Esophagus (tissue), 2 donors: ENCODE data around the gene LTBR. TPM values are rescaled to one million over a fixed set of nuclear protein-coding genes. Genes with fewer than 3 reads are reported as not detected.

Experiments
- H3K27ac ChIP-seq, 2 donors: one replicate each; pipeline ENCODE4 v1.5.1; 2013; ENCODE audit warnings: low read depth in 2 of 2, mild to moderate bottlenecking in 2 of 2, inconsistent platforms in 1 of 2, low read length in 1 of 2, moderate library complexity in 1 of 2
- H3K27me3 ChIP-seq, 2 donors: one replicate each; pipeline ENCODE4 v1.6.1; 2013; ENCODE audit warnings: low read length in 2 of 2, control low read depth in 1 of 2, mild to moderate bottlenecking in 1 of 2; ENCODE audit not compliant: insufficient read depth in 2 of 2, control insufficient read depth in 1 of 2
- H3K36me3 ChIP-seq, 2 donors: one replicate each; pipeline ENCODE4 v1.6.1; 2013; ENCODE audit warnings: low read length in 1 of 2; ENCODE audit not compliant: control insufficient read depth in 2 of 2, insufficient read depth in 2 of 2
- H3K4me1 ChIP-seq, 2 donors: one replicate each; pipeline ENCODE4 v1.6.1; 2013; ENCODE audit warnings: low read length in 1 of 2; ENCODE audit not compliant: control insufficient read depth in 2 of 2, insufficient read depth in 2 of 2
- H3K4me3 ChIP-seq, 2 donors: one replicate each; pipeline ENCODE4 v1.5.1; 2013; ENCODE audit warnings: low read length in 2 of 2, mild to moderate bottlenecking in 2 of 2, low read depth in 1 of 2, moderate library complexity in 1 of 2
- H3K9me3 ChIP-seq, 2 donors: one replicate each; pipeline ENCODE4 v1.6.1; 2013; ENCODE audit warnings: mild to moderate bottlenecking in 2 of 2, low read depth in 1 of 2, low read length in 1 of 2, moderate library complexity in 1 of 2; ENCODE audit not compliant: control insufficient read depth in 2 of 2, insufficient read depth in 1 of 2
- WGBS, 2 donors: extraction: QIAGEN DNeasy Blood & Tissue Kit; methylation state at CpG; one replicate each; pipeline ENCODE4 v1.1.7; 2013; 5-methylcytosine and 5-hydroxymethylcytosine counted together
- polyA plus RNA-seq, 2 donors: library from polyadenylated mRNA; stranded (reverse); fragments of 200-250 nt; gene quantifications; one replicate each; pipeline ENCODE4 v1.2.3, GENCODE V29; 2013
- donor health status: healthy with polysubstance abuse.
- donor health status: Bipolar disorder and iron deficiency.

The LTBR gene
- polyA plus RNA-seq, 2 donors: 81.3 to 97.9 TPM

DNA sequence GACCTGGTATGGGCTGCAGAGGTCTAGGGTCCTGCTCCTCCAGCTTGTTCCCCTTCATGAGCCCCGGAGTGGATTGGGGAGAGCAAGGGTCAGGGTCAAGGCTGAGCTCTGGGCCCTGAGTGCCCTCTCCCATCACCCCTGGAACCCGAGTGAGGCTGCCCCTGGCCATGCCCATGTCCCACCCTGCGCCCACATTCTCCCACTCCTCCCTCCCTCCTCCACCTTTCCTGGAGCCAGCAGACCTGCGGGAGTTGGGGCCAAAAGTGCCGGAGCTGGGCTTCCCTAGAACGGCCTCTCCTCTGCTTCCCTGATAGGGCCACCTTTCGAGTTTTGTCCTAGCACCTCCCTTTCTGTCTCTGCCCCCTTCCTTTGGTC lies 9.2 kb upstream of the LTBR start:
- Histone ChIP-seq H3K36me3 (no peaks in the 10 kb centered on the region), H3K9me3 (no peaks in the 10 kb centered on the region), H3K27me3 (no peaks in the 10 kb centered on the region), H3K4me1 (peaks cover 8 to 36% of the 10 kb centered on the region in 2 donors), H3K27ac (peak overlapping the region; percentile 95 to 98), H3K4me3 (peak overlapping the region; percentile 64 to 73)
- 51 to 64% methylated on average over 7 of the region's 7 CpGs for whole genome bisulfite sequencing, 2 donors

GRCh38 chr12:6375269-6376078 lies 8.5 kb upstream of the LTBR start, which contains the start of gene SCNN1A:
SCNN1A (minus strand) TSS chr12:6375563; CDS start chr12:6374783, 780 bp downstream.
- H3K27ac ChIP-seq: peak within 1 kb of the TSS; percentile 95 to 98
- WGBS, 2 donors: 57 to 72% methylated on average over 15 of the region's 15 CpGs
- no peaks in the 10 kb centered on the region for H3K27me3 ChIP-seq
- H3K4me1 ChIP-seq: peaks cover 8 to 31% of the 10 kb centered on the region in 2 donors
- peak within 1 kb of the TSS; percentile 64 to 73 for H3K4me3 ChIP-seq
- H3K36me3 ChIP-seq: no peaks in the 10 kb centered on the region
- H3K9me3 ChIP-seq: no peaks in the 10 kb centered on the region

DNA sequence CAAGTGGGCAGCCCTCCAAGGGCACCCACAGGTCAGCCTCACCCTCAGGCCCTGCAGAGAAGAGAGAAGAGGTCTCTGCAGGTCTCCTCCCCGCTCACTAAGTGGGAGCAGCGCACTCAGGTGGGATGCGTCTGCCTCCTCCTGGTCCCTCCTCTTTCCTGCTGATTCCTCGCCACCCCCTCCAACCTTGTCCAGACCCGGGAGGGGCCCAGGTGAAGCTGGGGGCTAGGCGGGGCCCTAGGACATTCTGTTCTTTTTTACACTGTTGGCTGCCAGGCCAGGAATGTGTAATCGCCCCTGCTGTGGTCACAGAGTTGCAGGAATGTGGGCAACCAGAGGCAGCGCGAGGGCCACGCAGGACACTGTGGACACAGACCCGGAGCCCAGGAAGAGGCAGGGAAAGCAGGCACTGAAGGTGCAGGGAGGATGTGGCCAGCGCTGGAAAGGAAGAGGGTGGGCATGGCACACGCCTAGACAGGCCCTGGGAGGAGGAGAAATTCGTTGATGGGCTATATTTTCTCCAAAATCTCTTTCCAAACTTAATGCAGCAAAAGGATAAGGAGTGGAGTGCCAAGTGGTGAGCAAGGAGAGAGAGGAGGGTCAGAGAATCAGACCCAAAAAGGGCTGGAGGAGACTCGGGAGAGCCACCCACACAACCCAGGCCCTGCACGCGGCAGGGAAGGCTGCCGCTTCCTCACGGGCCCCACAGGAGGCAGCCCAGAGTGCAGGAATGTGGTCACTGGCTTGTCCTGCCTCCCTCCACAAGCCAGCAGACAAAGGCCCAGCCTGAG lies 7.7 kb upstream of the LTBR start:
- Histone ChIP-seq H3K27me3 (no peaks in the 10 kb centered on the region), H3K27ac (peak overlapping the region; percentile 95 to 98), H3K36me3 (no peaks in the 10 kb centered on the region), H3K4me3 (peak overlapping the region; percentile 64 to 73), H3K4me1 (peaks cover 8 to 28% of the 10 kb centered on the region in 2 donors), H3K9me3 (no peaks in the 10 kb centered on the region)
- 31 to 42% methylated on average over 19 of the region's 19 CpGs for WGBS, 2 donors

DNA sequence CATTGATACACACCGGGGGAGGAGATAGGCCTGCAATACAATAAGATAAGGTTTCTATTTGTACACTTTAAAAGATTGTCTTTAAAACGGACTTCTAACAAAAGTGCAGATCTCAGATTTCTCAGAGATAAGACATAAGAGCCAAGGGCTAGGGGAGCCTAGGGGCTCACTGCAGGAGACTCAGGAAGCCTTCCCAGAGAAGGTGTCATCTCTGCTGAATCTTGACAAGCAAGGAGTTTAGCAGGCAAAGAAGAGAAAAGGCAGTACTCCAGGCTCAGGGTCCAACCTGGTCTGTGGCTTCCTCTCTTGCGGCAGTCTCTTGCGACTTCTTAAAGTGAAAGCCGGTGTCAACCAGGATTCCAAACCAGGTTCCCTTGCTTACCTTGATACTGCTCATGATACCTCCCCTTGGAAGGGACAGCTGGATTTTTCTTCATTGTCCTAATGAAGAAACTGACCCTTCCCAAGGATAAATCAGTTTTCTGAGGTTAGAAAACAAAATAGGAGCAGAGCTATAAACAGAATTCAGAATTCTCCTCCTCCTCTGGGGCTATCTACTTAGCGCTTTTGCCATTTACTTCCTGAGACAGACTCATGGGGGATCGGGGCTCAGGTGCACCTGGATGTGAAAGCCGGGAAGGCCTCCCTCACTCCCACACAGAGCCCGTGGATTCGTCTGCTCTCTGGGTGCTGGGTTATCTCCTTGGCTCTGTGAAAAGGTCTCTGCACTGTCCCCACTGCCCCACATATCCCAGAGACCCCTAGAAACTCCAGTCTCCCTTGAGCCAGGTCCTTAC lies 6.9 kb upstream of the LTBR start:
- H3K4me1 ChIP-seq: peaks cover 8 to 28% of the 10 kb centered on the region in 2 donors
- H3K36me3 ChIP-seq: no peaks in the 10 kb centered on the region
- H3K27me3 ChIP-seq: no peaks in the 10 kb centered on the region
- H3K9me3 ChIP-seq: no peaks in the 10 kb centered on the region
- H3K27ac ChIP-seq: peak overlapping the region; percentile 95 to 98
- peak overlapping the region; percentile 16 to 73 for H3K4me3 ChIP-seq
- 41 to 52% methylated on average over 10 of the region's 10 CpGs for WGBS, 2 donors

DNA sequence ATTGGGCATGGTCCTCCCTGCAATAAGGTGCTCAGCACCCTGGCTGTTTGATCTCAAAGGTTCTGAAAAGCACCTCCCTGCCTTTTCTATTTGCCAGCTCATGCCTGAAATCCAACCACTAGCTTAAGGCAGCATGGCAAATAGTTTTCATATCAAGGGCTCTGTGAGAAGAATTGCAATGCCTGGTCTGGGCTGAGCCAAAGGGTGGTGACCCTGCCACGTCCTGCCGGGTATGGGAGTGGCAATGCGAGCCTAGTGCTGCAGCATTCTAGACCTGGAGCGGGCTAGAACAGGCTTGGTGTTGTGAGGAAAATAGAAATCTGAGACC lies 6.3 kb upstream of the LTBR start:
- Histone ChIP-seq H3K36me3 (no peaks in the 10 kb centered on the region), H3K27me3 (no peaks in the 10 kb centered on the region), H3K4me3 (peak overlapping the region in 1 of 2 donors; percentile 73), H3K9me3 (no peaks in the 10 kb centered on the region), H3K27ac (peak overlapping the region; percentile 95 to 98), H3K4me1 (peaks cover 8 to 29% of the 10 kb centered on the region in 2 donors)
- whole genome bisulfite sequencing, 2 donors: 42 to 51% methylated on average over 4 of the region's 4 CpGs

DNA sequence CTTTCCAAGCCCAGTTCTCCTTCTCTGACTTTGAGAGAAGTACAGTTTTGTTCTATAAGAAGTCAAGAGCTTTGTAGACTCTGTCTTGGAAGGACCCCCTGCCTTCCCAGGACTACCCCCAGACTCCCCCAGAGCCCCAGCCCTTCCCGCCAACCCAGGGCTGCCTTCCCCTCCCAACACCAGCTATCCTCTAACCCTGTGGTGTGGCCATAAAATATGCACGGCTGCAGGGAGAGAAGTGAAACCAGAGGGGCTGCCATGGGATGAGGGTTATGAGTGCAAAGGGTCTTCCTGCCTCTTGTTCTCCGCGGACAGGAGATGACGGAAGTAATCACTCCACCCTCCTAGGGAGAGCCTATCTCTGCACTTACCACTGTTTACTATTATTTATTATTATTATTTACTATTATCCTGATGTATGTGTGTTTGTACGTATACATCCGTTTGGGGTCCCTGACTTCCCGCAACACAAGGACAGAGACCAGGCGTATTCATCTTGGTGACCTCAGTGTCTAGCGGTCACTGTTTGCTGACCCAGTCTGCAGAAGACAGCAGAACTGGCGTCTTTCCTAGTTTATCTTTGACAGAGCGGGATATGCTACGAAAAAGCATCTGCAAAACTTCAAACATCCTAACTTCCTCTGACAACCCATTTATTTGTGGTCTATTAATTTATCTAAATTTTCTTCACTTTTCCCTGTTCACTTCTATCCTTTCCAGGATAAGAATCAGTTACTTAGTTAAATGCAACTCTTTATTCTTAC lies 5.1 kb upstream of the LTBR start:
- WGBS, 2 donors: 75 to 76% methylated on average over 13 of the region's 13 CpGs
- Histone ChIP-seq H3K9me3 (no peaks in the 10 kb centered on the region), H3K27ac (peak overlapping the region; percentile 67 to 78), H3K27me3 (no peaks in the 10 kb centered on the region), H3K4me3 (no peak overlapping the region), H3K4me1 (peaks cover 11 to 37% of the 10 kb centered on the region in 2 donors), H3K36me3 (no peaks in the 10 kb centered on the region)

DNA sequence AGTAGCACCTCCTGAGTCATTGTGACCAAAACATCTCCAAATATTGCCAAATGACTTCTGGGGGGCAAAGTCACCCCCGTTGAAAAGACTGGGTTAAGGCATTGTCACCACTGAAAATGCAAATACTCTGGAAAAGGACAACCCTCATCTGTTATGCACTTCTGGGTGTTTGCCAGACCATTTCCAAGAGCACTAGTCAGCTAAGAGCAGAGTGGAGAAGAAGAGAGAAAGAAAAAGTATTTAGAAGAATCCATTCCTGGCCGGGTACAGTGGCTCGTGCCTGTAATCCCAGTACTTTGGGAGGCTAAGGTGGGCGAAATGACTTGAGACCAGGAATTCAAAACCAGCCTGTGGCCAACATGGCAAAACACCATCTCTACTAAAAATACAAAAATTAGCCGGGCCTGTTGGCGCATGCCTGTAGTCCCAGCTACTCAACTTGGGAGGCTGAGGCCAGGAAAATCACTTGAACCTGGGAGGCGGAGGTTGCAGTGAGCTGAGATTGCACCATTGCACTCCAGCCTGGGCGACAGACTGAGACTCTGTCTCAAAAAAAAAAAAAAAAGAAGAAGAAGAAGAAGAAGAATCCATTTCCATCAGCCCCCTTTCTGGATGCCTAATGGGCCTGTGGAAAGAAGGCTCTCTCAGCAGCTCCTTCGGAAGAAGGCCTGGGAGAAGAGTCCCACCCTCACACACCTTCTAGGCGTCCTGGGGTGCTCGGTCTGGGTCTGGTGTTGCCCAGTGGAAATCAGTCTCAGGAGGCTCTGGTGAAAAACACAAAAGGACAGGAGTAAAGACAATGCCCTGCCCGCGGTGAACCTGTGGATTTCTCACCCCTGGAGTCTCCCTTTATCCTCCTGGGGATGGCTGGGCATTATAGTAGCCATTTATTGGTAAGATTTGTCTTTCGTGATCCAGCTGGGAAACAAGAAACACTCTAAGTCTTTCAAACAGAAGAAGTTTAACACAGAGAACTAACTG lies 3.5 kb upstream of the LTBR start:
- Histone ChIP-seq H3K4me1 (peaks cover 16 to 44% of the 10 kb centered on the region in 2 donors), H3K27ac (peak overlapping the region in 1 of 2 donors; percentile 50)
- 66 to 74% methylated on average over 14 of the region's 14 CpGs for WGBS, 2 donors

DNA sequence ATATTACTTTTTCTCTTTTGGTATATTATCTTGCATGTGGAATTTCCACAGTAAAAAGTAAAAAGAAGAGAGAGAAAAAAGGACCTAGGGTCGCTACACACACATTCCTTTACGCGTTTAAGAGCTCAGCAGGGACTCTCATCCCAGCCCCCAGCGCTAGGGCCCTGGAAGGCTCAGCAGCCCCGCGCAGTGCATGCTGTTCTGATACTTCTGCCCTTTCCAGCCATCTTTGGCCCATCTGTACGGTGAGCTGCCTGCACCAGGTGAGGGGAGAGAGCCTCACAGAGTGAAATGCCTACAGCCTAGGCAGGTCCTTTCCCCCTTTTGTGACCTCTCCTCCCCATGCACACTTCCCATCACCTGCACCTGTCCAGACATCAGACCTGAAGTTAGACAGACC lies 1.6 kb upstream of the LTBR start:
- H3K27ac ChIP-seq: peak overlapping the region in 1 of 2 donors; percentile 94
- H3K27me3 ChIP-seq: no peaks in the 10 kb centered on the region
- no peaks in the 10 kb centered on the region for H3K9me3 ChIP-seq
- no peak overlapping the region for H3K4me3 ChIP-seq
- 94% methylated on average over 7 of the region's 7 CpGs for WGBS, 2 donors
- H3K4me1 ChIP-seq: peaks cover 14 to 34% of the 10 kb centered on the region in 2 donors
- H3K36me3 ChIP-seq: peaks cover 0 to 4% of the 10 kb centered on the region in 2 donors

More for the DNA sequence above, 3.5 kb upstream of the LTBR start:
- no peaks in the 10 kb centered on the region for H3K9me3 ChIP-seq
- no peaks in the 10 kb centered on the region for H3K36me3 ChIP-seq
- no peak overlapping the region for H3K4me3 ChIP-seq
- H3K27me3 ChIP-seq: no peaks in the 10 kb centered on the region
